Neural progenitor cell (in vitro differentiated cells): ENCODE data around the gene USP34. TPM values are rescaled to one million over a fixed set of nuclear protein-coding genes. Genes with fewer than 3 reads are reported as not detected.

ENCODE experiments used
- DNase-seq: peaks from one replicate; pipeline ENCODE4 v3.0.0-alpha.2; 2016; ENCODE audit warnings: low spot score
- H2AFZ ChIP-seq: fragments of 200-600 bp; sonication (generic); replicated peaks from 2 replicates; pipeline ENCODE4 v1.6.1; 2016; ENCODE audit warnings: antibody characterized with exemption
- H3F3A ChIP-seq: fragments of 200-600 bp; sonication (generic); 2 replicates; pipeline ENCODE4 v1.6.1; 2016; ENCODE audit warnings: antibody characterized with exemption, low read depth
- H3K27ac ChIP-seq: fragments of 200-600 bp; sonication (generic); 2 replicates; pipeline ENCODE4 v1.5.1; 2016; ENCODE audit warnings: mild to moderate bottlenecking
- H3K27me3 ChIP-seq: fragments of 200-600 bp; sonication (generic); 2 replicates; pipeline ENCODE4 v1.6.1; 2016; ENCODE audit warnings: mild to moderate bottlenecking, moderate library complexity
- H3K36me3 ChIP-seq: fragments of 200-600 bp; sonication (generic); 2 replicates; pipeline ENCODE4 v1.5.1; 2016
- H3K4me1 ChIP-seq: fragments of 200-600 bp; sonication (generic); 2 replicates; pipeline ENCODE4 v1.6.1; 2016; ENCODE audit warnings: mixed run types
- H3K4me2 ChIP-seq: fragments of 200-600 bp; sonication (generic); 2 replicates; pipeline ENCODE4 v1.6.1; 2016
- H3K4me3 ChIP-seq: fragments of 200-600 bp; sonication (generic); 2 replicates; pipeline ENCODE4 v1.5.1; 2016
- H3K79me2 ChIP-seq: fragments of 200-600 bp; sonication (generic); 2 replicates; pipeline ENCODE4 v1.6.1; 2016; ENCODE audit warnings: low read depth
- H3K9ac ChIP-seq: fragments of 200-600 bp; sonication (generic); 2 replicates; pipeline ENCODE4 v1.6.1; 2016
- H3K9me3 ChIP-seq: fragments of 200-600 bp; sonication (generic); 2 replicates; pipeline ENCODE4 v1.5.1; 2016; ENCODE audit warnings: low read depth
- H4K20me1 ChIP-seq: fragments of 200-600 bp; sonication (generic); 2 replicates; pipeline ENCODE4 v1.6.1; 2016; ENCODE audit warnings: low read depth
- H3K27ac Mint-ChIP-seq: 3 replicates; pipeline ENCODE4 v1.8.0; 2021; ENCODE audit warnings: mixed read lengths
- H3K27me3 Mint-ChIP-seq: 2 replicates; pipeline ENCODE4 v1.8.0; 2022; ENCODE audit warnings: low read depth, mild to moderate bottlenecking, inconsistent platforms, moderate library complexity, mixed read lengths; ENCODE audit not compliant: insufficient read depth
- H3K36me3 Mint-ChIP-seq: 3 replicates; pipeline ENCODE4 v1.8.0; 2021; ENCODE audit warnings: mixed read lengths
- H3K4me1 Mint-ChIP-seq: 3 replicates; pipeline ENCODE4 v1.8.0; 2021; ENCODE audit warnings: mixed read lengths
- H3K4me3 Mint-ChIP-seq: 3 replicates; pipeline ENCODE4 v1.8.0; 2021; ENCODE audit warnings: mild to moderate bottlenecking, moderate library complexity, mixed read lengths
- H3K9me3 Mint-ChIP-seq: 3 replicates; pipeline ENCODE4 v1.8.0; 2020; ENCODE audit warnings: mixed read lengths
- EZH2 ChIP-seq: fragments of 200-600 bp; sonication (generic); IDR thresholded peaks from 2 replicates; pipeline ENCODE4 v1.6.1; 2017; ENCODE audit warnings: antibody characterized with exemption, mild to moderate bottlenecking, moderate library complexity
- EZH2phosphoT487 ChIP-seq: fragments of 200-600 bp; sonication (generic); IDR thresholded peaks from 2 replicates; pipeline ENCODE4 v1.6.1; 2017; ENCODE audit warnings: antibody characterized with exemption
- total RNA-seq: library from RNA; depleted of rRNA; stranded (reverse); fragments of >200 nt; gene quantifications from 2 replicates; pipeline ENCODE4 v1.2.3, GENCODE V29; 2015; ENCODE audit warnings: low replicate concordance
- TF ChIP-seq, protein P1 (sequence below): fragments of 200-600 bp; sonication (generic); IDR thresholded peaks from 2 replicates; pipeline ENCODE4 v1.5.1; 2017; ENCODE audit warnings: antibody characterized with exemption, mild to moderate bottlenecking

The USP34 gene
- total RNA-seq, 1 donor from 2014 or later: 162 TPM

DNA sequence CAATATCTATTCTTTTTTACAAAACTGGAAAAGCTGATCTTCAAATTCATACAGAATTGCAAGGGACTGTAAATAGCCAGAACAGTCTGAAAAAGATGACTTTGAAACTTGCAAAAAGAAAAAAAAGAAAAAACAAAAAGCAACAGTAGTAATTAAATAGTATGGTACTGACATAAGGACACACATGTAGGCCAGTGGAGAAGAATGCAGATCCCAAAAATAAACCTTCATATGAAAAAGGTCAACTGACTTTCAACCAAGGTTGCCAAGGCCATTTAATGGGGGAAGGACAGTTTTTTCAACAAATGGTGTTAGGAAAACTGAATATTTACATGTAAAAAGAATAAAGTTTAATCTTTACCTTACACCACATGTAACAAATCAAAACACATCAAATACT, 111.8 kb downstream of the USP34 start:
- H3F3A ChIP-seq: no peaks in the 10 kb centered on the region
- DNase-seq: no peak
- peaks cover 96% of the 10 kb centered on the region for H3K79me2 ChIP-seq
- no peak overlapping the region for H3K4me3 ChIP-seq
- peaks cover under 1% of the 10 kb centered on the region for H3K9me3 ChIP-seq
- no peaks in the 10 kb centered on the region for H3K4me1 Mint-ChIP-seq
- no peak overlapping the region for H3K27ac Mint-ChIP-seq
- H3K27ac ChIP-seq: no peak overlapping the region
- H3K9ac ChIP-seq: no peak overlapping the region
- TF ChIP-seq EZH2 (no peak), EZH2phosphoT487 (no peak)
- TF ChIP-seq, protein P1, sequence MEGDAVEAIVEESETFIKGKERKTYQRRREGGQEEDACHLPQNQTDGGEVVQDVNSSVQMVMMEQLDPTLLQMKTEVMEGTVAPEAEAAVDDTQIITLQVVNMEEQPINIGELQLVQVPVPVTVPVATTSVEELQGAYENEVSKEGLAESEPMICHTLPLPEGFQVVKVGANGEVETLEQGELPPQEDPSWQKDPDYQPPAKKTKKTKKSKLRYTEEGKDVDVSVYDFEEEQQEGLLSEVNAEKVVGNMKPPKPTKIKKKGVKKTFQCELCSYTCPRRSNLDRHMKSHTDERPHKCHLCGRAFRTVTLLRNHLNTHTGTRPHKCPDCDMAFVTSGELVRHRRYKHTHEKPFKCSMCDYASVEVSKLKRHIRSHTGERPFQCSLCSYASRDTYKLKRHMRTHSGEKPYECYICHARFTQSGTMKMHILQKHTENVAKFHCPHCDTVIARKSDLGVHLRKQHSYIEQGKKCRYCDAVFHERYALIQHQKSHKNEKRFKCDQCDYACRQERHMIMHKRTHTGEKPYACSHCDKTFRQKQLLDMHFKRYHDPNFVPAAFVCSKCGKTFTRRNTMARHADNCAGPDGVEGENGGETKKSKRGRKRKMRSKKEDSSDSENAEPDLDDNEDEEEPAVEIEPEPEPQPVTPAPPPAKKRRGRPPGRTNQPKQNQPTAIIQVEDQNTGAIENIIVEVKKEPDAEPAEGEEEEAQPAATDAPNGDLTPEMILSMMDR: no peak
- H3K27me3 Mint-ChIP-seq: no peaks in the 10 kb centered on the region
- no peak overlapping the region for H2AFZ ChIP-seq
- no peaks in the 10 kb centered on the region for H4K20me1 ChIP-seq
- no peak overlapping the region for H3K4me3 Mint-ChIP-seq
- H3K4me1 ChIP-seq: no peaks in the 10 kb centered on the region
- H3K4me2 ChIP-seq: no peak overlapping the region
- peaks cover 44% of the 10 kb centered on the region for H3K36me3 Mint-ChIP-seq
- no peaks in the 10 kb centered on the region for H3K27me3 ChIP-seq
- peaks cover 20% of the 10 kb centered on the region for H3K36me3 ChIP-seq
- H3K9me3 Mint-ChIP-seq: peaks cover 12% of the 10 kb centered on the region

DNA sequence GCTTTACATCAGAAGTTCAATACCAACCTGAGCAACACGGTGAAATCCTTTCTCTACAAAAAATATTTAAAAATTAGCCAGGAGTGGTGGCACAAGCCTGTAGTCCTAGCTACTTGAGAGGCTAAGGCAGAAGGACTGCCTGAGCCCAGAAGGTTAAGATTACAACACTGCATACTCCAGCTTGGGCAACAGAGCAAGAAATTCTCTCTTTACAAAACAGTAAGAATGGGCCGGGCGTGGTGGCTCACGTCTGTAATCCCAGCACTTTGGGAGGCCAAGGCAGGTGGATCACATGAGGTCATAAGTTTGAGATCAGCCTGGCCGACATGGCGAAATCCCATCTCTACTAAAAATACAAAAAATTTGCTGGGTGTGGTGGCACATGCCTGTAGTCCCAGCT, 113.2 kb downstream of the USP34 start:
- peaks cover 19% of the 10 kb centered on the region for H3K36me3 ChIP-seq
- peaks cover 3% of the 10 kb centered on the region for H3F3A ChIP-seq
- no peak for TF ChIP-seq EZH2phosphoT487
- no peak for TF ChIP-seq EZH2
- TF ChIP-seq, protein P1: no peak
- peaks cover 20% of the 10 kb centered on the region for H3K9me3 Mint-ChIP-seq
- peaks cover 98% of the 10 kb centered on the region for H3K79me2 ChIP-seq
- H3K36me3 Mint-ChIP-seq: peaks cover 44% of the 10 kb centered on the region
- no peak overlapping the region for H3K4me2 ChIP-seq
- no peaks in the 10 kb centered on the region for H3K27me3 ChIP-seq
- no peak overlapping the region for H3K9ac ChIP-seq
- no peaks in the 10 kb centered on the region for H4K20me1 ChIP-seq
- no peak overlapping the region for H3K4me3 Mint-ChIP-seq
- H3K27ac Mint-ChIP-seq: no peak overlapping the region
- H3K27ac ChIP-seq: no peak overlapping the region
- H3K27me3 Mint-ChIP-seq: no peaks in the 10 kb centered on the region
- H3K4me1 Mint-ChIP-seq: no peaks in the 10 kb centered on the region
- DNase-seq: no peak
- H3K4me1 ChIP-seq: no peaks in the 10 kb centered on the region
- H3K9me3 ChIP-seq: peaks cover 6% of the 10 kb centered on the region
- H3K4me3 ChIP-seq: no peak overlapping the region
- H2AFZ ChIP-seq: no peak overlapping the region

DNA sequence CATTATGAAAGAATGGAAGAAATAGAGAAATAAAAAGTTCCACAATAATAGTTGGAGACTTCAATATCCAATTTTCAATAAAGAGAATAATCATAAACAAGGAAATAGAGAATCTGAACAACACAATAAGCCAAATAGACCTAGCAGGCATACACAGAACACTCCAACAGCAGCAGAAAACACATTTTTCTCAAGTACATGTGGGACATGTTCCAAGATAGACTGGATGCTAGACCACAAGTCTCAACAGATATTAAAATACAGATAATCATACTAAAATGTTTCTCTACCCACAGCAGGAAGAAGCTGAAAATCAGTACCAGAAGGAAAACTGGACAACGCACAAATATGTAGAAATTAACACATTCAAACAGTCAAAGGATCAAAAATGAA, 113.9 kb downstream of the USP34 start:
- Mint-ChIP-seq H3K27me3 (no peaks in the 10 kb centered on the region), H3K4me3 (no peak overlapping the region), H3K4me1 (no peaks in the 10 kb centered on the region), H3K36me3 (peaks cover 42% of the 10 kb centered on the region), H3K9me3 (peaks cover 22% of the 10 kb centered on the region), H3K27ac (no peak overlapping the region)
- peaks cover 3% of the 10 kb centered on the region for H3F3A ChIP-seq
- peaks cover 93% of the 10 kb centered on the region for H3K79me2 ChIP-seq
- H3K4me3 ChIP-seq: no peak overlapping the region
- H3K27me3 ChIP-seq: no peaks in the 10 kb centered on the region
- no peak overlapping the region for H3K27ac ChIP-seq
- no peak overlapping the region for H3K4me2 ChIP-seq
- H3K36me3 ChIP-seq: peaks cover 14% of the 10 kb centered on the region
- H3K9me3 ChIP-seq: peaks cover 6% of the 10 kb centered on the region
- H4K20me1 ChIP-seq: no peaks in the 10 kb centered on the region
- no peak overlapping the region for H3K9ac ChIP-seq
- DNase-seq: no peak
- no peaks in the 10 kb centered on the region for H3K4me1 ChIP-seq
- TF ChIP-seq EZH2 (no peak), EZH2phosphoT487 (no peak)
- TF ChIP-seq, protein P1: no peak
- no peak overlapping the region for H2AFZ ChIP-seq
